ENCODE measurements around the gene LRRFIP2. TPM values are rescaled to one million over a fixed set of nuclear protein-coding genes. Genes with fewer than 3 reads are reported as not detected.

The LRRFIP2 gene
- total and polyA plus RNA-seq, 2 of the 4 experiments (the other 2 are of a cell fraction): 20.6 to 31.0 TPM

GRCh38 chr3:37179144-37179967, 5.0 kb upstream of the LRRFIP2 start:
- CTCF ChIA-PET: no interaction called here
- Histone ChIP-seq H2BK15ac (ENCODE audit: low read depth, low read length) (no peak overlapping the region), H3K79me1 (ENCODE audit: low read depth in 1 of 2, low read length in 2 of 2) (peaks cover 10 to 56% of the 10 kb centered on the region in 2 experiments), H2AFZ (replicated peaks; ENCODE audit: low read length, poor library complexity) (no peak overlapping the region), H3K56ac (ENCODE audit: extremely low read depth, insufficient read depth, low read length) (no peak overlapping the region), H3K23ac (ENCODE audit: low read depth, low read length) (no peak overlapping the region), H2AK5ac (ENCODE audit: low read depth, low read length) (no peak overlapping the region), H3K9me1 (ENCODE audit: insufficient read depth, low read length) (peaks cover 15% of the 10 kb centered on the region), H3K27ac (ENCODE audit: insufficient read depth, low read length) (no peak overlapping the region), H3K4me2 (ENCODE audit: low read depth, low read length) (no peak overlapping the region), H3K4me1 (ENCODE audit: control insufficient read depth, insufficient read depth, low read length) (peaks cover 10% of the 10 kb centered on the region), H4K91ac (ENCODE audit: insufficient read depth, low read depth, low read length) (no peak overlapping the region), H3K4me3 (ENCODE audit: insufficient read depth, low read depth, low read length) (no peak overlapping the region), H4K5ac (ENCODE audit: low read depth, low read length) (no peak overlapping the region), H3K36me3 (ENCODE audit: control insufficient read depth, insufficient read depth, low read length) (no peaks in the 10 kb centered on the region), H3K27me3 (ENCODE audit: control insufficient read depth, insufficient read depth, low read length) (no peaks in the 10 kb centered on the region), H3K9me3 (ENCODE audit: control insufficient read depth, insufficient read depth, low read length) (no peaks in the 10 kb centered on the region), H2AK9ac (replicated peaks; ENCODE audit: low read depth, low read length, poor library complexity) (no peak overlapping the region), H4K8ac (ENCODE audit: low read depth in 2 of 2, low read length in 2 of 2) (no peak overlapping the region), H3K14ac (replicated peaks; ENCODE audit: low read depth, low read length) (no peak overlapping the region), H2BK5ac (ENCODE audit: low read depth, low read length, poor library complexity, severe bottlenecking) (no peak overlapping the region), H3K9ac (ENCODE audit: low read depth, low read length) (no peak overlapping the region), H2BK120ac (ENCODE audit: low read depth, low read length) (no peak overlapping the region), H3K4ac (ENCODE audit: low read depth, low read length) (no peak overlapping the region), H3K18ac (ENCODE audit: low read depth, low read length) (no peak overlapping the region), H4K20me1 (ENCODE audit: insufficient read depth, low read length) (peaks cover 5% of the 10 kb centered on the region; the same call in 1 of the 2 replicates), H2BK20ac (ENCODE audit: low read depth, low read length) (no peak overlapping the region)
- POLR2A ChIA-PET (ENCODE audit: unreplicated experiment): no interaction called here
- ATAC-seq (ENCODE audit: low read depth) (no peak), DNase-seq (no peak)
- BruUV-seq (replicated peaks): no TSS peak
- dilution Hi-C loops (cut with HindIII; ENCODE audit: low sequenced_read_pairs, unreplicated experiment) (no loop called here), intact Hi-C loops (cut with micrococcal nuclease) (no loop called here), in situ Hi-C loops (cut with MboI; ENCODE audit: low sequenced_read_pairs) (no loop called here)
- WGBS, 2 experiments (ENCODE audit: extremely low coverage in 2 of 2, insufficient read length in 1 of 2): no CpG with 5 or more reads among the region's 2 CpGs
- TF ChIP-seq MAFK (IDR thresholded peaks at IDR 0.05; ENCODE audit: low read depth, low read length) (no peak), BHLHE40 (IDR thresholded peaks at IDR 0.05; ENCODE audit: low read depth, low read length) (no peak)

All from IMR-90 (cell line).